Measurements from ENCODE around the gene TTL.

The TTL gene

DNA sequence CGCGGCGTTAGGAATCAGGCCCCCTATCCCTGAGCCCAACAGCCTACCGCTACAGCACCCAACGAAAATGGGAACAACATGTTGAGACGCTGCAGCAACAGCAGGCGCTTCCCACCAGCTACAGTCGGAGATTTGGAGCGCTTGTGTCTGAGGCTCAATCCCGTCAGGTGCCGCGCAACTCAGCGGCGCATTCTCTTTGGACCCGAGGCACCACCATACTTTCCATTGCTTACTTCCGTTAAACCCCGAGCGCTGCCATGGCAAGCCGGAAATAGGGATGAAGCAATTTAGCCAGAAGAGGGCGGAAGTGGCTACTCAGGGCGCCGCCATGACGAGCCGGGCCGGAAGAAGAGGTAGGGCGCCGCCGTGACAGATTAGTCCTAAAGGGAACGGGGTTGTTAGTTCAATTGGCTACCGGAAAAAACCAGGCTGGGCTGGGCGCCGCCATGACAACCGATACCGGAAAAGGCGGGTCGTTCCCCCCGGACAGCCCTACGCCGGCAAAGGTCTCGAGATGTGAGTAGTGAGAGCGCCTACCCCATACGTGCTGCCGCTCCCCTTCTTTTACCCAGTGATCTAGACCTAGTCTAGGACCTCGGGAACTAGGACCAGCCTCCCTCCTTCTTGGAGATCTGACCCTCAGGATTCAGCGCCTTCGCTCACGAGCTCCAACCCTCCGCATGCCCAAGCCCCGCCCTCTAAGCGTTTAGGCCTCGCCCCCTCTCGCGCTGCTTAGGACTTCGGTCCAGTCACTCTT, 102.4 kb downstream of the TTL start, which contains the start of gene CHCHD5:
CHCHD5 (plus strand) TSS at position 476 of the 757 bp plus-strand sequence; CDS start at position 515, 39 bp downstream.
- DNase-seq, result peak; percentile 96

DNA sequence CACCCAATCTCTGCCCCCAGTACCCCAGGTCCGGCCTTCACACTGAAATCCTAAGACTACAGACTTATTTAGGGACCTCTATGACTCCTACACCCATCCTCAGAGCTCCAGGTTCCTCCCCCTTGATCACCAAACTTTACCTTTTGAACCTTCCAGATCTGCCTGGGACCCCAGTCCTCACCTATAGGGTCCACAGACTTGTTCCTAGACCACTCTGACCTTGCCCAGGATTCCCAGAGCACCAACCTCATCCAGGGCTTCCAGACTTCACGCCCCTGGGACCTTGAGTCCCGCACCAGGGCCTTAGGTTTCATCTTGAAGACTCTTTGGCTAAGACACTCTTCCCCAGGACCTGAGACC, 102.9 kb downstream of the TTL start:
- no peak for DNase-seq

DNA sequence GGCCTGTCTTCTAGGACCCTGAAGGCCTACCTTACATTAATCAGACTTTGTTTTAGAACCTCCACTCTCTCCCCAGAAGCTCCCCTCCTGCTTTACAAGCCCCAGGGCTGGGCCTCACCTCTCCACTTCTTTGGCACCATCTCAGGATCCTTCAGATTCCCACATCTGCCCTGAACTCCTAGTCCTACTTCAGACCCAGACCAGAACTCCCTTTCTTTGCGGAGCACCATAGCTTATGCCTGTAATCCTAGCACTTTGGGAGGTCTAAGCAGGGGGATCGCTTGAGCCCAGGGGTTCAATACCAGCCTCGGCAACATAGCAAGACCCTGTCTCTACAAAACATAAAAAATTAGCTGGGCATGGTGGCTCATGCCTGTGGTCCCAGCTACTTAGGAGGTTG, 103.4 kb downstream of the TTL start:
- no peak for DNase-seq

DNA sequence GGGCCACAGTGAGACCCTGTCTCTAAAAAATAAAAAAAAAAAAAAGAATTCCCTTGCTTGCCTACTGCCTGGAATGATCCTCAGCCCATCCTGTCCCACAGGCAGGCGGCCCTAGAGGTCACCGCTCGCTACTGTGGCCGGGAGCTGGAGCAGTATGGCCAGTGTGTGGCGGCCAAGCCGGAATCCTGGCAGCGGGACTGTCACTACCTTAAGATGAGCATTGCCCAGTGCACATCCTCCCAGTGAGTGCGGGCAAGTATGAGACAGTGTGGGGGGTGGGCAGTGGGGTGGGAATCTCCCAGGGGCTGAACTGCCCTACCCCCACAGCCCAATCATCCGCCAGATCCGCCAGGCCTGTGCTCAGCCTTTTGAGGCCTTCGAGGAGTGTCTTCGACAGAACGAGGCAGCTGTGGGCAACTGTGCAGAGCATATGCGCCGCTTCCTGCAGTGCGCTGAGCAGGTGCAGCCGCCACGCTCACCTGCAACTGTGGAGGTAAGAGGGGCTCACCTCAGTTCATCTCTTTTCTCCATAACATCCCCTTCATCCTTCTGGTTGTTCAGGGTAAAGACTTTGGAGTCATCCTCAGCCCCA, 104.0 kb downstream of the TTL start:
- DNase-seq, result no peak

GRCh38 chr2:112588611-112589045, 106.7 kb downstream of the TTL start:
- no peak for DNase-seq
